Stimulated activated CD8-positive, alpha-beta memory T cell treated with anti-CD3 and anti-CD28 coated beads, Interleukin-12 subunit alpha, Interleukin-12 subunit beta, amount 100 ng/mL, for 4 hours (primary cell): ENCODE data around the gene ZNF768.
"Not testable (repeated sequence)": the region's sequence is repeated elsewhere in the genome, so short reads cannot be mapped to it uniquely, and the experiment has no call there.

Experiments used
- DNase-seq: peaks from one replicate; pipeline ENCODE4 v3.0.0-alpha.2; 2020; ENCODE audit warnings: low read depth

ZNF768 gene

DNA sequence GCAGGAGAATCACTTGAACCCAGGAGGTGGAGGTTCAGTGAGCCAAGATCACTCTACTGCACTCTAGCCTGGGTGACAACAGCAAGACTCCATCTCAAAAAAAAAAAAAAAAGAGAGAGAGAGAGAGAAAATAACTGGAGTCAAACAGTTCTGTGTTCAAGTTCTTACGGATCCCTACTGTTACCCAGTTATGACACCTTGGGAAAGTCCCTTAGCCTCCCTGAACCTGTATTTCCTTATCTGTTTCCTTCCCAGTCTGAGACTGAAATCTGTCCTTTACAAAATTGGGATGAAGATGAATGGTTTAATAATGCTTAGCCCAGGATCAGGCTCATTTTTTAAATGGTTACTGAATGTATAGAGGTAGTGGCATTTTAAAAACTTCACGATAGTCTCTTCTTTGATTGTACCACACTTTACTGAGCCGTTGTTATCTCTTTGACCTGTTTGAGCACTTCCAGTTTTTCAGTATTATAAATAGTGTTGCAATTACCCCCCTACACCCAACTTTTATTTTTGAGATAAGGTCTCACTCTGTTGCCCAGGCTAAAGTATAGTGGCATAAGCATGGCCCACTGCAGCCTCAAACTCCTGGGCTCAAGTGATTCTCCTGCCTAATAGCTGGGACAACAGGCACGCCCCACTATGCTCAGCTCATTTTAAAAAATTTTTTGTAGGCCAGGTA is 17.1 kb downstream of the ZNF768 start:
- DNase-seq, result no peak

DNA sequence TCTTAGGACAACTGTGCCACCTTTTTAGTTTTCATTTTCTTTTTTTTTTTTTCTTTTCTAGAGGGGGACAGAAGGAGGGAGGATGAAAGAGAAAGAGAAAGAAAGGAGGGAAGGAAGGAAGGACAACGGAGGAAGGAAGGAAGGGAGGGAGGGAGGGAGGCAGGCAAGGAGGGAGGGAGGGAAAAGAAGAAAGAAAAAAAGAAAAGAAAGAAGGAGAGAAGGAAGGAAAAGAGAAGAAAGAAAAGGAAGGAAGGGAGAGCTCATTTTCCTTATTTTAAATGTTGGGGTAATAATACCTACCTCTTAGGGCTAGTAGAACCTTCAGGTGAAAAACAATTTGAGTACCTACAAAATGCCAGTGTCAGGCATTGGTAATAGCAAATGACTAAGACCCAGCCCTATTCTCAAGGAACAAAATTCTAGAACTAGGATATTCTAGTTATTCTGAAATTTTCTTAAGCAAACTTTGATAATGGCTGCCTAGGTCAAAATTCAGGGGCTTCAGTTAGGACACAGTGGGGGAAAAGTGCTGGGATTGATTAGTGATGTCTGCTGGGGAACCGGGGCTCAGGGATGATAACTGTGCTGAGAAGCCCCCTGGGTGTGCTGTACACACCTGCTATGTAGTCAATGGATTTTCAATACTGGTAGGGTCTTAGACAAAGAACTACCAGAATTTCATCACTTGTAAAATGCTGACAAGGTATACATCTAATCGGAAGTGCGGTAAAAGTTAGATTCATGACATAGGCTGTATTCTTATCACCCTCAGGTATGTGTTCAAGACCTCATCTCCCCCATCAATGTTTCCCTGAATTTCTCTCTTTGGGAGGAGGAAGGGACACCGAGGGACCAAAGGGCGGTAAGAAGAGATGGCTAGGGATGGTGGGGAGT is 22.7 kb downstream of the ZNF768 start:
- no peak for DNase-seq

DNA sequence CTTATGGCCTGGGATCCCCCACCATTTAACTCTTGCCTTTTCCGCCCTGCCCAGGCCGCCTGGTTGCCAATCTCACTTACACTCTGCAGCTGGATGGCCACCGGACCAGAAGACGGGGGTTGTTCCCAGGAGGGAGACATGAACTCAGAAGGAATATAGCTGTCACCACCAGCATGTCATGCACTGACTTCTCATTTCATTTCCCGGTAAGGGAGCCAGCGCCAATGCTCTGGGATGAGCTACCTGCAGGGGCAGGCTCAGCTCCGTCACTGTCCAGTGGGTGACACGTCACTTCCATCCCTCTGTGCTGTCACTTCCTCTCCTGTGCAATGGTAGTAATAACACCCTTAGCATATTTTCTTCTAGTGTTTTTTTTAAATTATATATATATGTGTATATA is 27.1 kb downstream of the ZNF768 start:
- no peak for DNase-seq

DNA sequence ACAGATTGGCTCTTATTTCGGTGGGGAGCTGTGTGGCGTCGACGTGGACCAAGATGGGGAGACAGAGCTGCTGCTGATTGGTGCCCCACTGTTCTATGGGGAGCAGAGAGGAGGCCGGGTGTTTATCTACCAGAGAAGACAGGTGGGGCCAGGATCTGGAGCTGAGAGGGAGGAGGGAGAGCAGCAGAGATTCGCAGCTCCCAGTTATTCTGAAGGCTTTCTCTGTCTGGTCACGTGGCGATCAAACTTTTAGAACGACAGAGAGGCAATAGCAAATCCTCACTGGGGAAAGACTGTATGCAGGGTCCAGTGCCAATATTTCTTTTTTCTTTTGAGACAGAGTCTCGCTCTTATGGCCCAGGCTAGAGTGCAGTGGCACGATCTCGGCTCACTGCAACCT is 31.7 kb downstream of the ZNF768 start:
- DNase-seq, result no peak

GRCh38 chr16:30493941-30494488 is 32.4 kb downstream of the ZNF768 start:
- no peak for DNase-seq

DNA sequence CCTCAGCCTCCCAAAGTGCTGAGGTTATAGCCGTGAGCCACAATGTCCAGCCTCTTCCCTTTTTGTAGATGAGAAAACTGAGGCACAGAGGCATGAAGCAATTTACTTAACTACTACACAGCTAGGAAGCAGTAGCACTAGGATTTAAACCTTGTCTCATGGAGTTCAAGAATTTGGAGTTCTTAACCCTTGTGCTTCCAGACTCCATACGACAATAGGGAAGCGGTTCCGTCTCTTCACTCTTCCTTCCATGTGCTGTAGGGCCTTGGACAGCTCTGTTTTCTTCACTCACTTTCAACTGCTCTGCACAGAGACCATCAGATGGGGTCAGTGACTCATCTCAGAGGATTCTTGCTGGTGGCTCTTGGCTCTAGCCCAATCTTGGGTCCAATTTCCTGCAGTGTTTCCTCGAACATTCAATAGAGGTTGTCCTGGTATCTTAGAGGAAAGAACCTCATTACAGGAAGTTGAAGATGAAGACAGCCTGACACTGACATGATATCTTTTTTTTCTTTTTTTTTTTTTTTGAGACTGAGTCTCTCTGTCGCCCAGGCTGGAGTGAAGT is 34.5 kb downstream of the ZNF768 start:
- no peak for DNase-seq

GRCh38 chr16:30491229-30491628 is 35.1 kb downstream of the ZNF768 start:
- DNase-seq, result no peak

DNA sequence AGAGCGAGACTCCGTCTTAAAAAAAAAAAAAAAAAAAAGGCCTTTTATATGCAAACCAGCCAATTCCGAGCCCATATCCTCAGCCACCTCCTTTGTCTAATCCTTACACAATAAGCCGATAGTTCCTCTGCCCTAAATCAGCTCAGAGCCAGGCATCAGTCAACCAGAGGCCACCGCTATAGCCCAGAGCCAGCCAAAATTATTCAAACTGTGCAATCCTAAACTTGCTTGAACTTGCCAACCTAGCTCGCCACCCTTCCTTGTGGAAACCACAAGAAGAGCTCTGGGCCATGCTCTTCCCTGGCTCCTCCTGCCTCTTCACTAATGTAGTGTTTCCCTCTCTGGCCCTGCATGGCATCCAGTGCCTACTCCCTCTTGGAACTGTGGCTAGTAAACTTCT is 36.2 kb downstream of the ZNF768 start:
- DNase-seq, result no peak

DNA sequence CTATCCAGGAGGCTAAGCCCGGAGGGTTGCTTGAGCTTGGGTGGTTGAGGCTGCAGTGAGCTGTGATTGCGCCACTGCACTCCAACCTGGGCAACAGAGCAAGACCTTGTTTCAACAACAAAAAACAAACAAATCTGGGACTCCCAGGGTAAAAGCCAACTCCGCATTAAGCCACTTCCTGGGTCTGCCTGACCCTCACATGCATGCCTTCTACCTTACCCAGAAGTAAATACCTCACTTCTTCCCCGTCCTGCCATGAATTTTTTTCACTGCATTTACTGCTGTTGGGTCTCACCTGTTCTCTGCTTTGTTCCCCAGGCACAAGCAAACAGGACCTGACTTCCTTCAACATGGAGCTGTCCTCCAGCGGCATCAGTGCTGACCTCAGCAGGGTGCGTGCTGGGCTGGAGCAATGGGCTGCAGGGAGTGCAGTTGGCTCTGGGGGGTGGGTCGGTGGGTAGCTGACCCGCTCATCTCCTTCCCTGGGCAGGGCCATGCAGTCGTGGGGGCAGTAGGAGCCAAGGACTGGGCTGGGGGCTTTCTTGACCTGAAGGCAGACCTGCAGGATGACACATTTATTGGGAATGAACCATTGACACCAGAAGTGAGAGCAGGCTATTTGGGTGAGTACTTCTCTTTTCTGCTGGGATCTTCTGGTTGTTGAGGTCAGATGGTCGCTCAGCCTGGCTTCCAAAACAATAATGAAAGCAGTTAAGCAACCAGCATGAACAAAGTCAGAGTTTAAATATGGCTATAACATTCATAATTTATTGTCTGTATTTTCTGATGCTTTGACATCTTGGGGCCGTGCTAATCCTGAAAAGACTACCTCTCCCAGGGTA is 37.4 kb downstream of the ZNF768 start:
- DNase-seq, result no peak

GRCh38 chr16:30485818-30486436 is 40.4 kb downstream of the ZNF768 start:
- DNase-seq, result no peak

- DNase-seq, result no peak
Observed at GRCh38 chr16:30484887-30485286, 41.5 kb downstream of the ZNF768 start.

- DNase-seq, result no peak
Observed at GRCh38 chr16:30482366-30482765, 44.0 kb downstream of the ZNF768 start.

DNA sequence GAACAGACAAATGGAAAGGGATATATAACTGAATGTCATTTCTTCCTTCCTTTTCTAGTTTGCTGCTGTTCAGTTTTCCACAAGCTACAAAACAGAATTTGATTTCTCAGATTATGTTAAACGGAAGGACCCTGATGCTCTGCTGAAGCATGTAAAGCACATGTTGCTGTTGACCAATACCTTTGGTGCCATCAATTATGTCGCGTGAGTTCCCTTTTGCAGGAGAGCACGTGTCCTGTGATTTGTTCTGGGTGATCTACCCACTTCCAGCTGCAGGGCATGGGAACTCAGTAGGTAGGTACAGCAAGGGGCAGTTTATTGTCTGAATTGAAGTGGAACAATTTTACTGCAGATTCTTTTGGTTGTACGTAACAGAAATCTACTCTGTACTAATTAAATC is 45.0 kb downstream of the ZNF768 start:
- no peak for DNase-seq

DNA sequence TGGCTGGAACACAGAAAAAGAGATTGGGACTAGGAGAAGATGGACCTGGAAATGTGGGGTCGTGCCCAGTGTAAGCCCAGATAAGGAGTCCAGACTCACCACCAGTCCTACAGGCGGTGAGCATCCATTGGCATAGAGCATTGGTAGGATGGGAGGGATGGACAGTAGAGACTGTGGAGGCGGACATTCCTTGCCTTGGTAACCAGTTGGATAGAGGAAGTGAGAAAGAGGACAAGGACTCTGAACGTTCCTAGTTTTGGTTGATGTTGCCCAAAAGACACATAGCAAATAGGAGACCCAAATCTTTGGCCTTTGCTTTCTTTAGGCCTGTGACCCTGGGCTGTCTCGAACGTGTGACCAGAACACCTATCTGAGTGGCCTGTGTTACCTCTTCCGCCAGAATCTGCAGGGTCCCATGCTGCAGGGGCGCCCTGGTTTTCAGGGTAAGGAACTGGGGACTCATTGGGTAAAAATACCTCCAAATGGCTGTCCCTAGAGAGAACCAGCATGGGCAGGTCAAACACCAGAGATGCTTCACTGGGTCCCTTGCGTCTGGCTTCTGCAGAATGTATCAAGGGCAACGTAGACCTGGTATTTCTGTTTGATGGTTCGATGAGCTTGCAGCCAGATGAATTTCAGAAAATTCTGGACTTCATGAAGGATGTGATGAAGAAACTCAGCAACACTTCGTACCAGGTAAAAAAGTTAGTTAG is 47.4 kb downstream of the ZNF768 start:
- DNase-seq, result no peak

GRCh38 chr16:30477773-30478172 is 48.6 kb downstream of the ZNF768 start:
- DNase-seq, result not testable (repeated sequence)

GRCh38 chr16:30476991-30477390 is 49.4 kb downstream of the ZNF768 start:
- no peak for DNase-seq

GRCh38 chr16:30474684-30475083 is 51.7 kb downstream of the ZNF768 start:
- no peak for DNase-seq

GRCh38 chr16:30474074-30474452 is 52.3 kb downstream of the ZNF768 start:
- DNase-seq, result no peak
